ENCODE measurements around the gene ATXN1. TPM values are rescaled to one million over a fixed set of nuclear protein-coding genes. Genes with fewer than 3 reads are reported as not detected.
A peak's percentile ranks its signal among the peaks of the same experiment; 100 is the strongest.

ATXN1 gene
- total and polyA plus RNA-seq, 2 of the 13 experiments (the other 11 are each of a cell fraction or from before 2014, with no cell fraction given): 20.7 to 39.5 TPM

DNA sequence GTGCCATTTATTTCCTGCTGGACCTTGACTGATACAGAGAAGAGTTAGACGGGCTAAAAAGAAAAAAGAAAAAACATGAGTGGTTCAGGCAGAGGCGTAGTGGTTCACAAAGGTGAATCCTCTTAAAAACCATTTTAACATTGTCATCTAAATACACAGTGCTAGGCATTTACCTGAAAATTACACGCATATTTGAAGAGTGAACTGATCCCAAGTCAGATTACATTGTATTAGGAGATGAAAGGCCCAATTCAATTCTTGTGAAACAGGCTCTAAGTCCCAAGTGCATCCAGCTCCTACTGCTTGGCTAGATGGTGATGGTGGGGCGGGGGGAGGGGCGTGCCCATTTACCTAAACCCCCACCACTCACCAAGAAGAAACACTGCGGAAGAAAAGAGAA is 46.7 kb upstream of the ATXN1 start (continued):
- TF ChIP-seq, protein P1, sequence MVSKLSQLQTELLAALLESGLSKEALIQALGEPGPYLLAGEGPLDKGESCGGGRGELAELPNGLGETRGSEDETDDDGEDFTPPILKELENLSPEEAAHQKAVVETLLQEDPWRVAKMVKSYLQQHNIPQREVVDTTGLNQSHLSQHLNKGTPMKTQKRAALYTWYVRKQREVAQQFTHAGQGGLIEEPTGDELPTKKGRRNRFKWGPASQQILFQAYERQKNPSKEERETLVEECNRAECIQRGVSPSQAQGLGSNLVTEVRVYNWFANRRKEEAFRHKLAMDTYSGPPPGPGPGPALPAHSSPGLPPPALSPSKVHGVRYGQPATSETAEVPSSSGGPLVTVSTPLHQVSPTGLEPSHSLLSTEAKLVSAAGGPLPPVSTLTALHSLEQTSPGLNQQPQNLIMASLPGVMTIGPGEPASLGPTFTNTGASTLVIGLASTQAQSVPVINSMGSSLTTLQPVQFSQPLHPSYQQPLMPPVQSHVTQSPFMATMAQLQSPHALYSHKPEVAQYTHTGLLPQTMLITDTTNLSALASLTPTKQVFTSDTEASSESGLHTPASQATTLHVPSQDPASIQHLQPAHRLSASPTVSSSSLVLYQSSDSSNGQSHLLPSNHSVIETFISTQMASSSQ (IDR thresholded peaks at IDR 0.05; ENCODE audit: low read depth): no peak
- TF ChIP-seq, protein P1 (CRISPR knock-in tag; IDR thresholded peaks at IDR 0.05; ENCODE audit: borderline replicate concordance): no peak
- TF ChIP-seq, protein P2, sequence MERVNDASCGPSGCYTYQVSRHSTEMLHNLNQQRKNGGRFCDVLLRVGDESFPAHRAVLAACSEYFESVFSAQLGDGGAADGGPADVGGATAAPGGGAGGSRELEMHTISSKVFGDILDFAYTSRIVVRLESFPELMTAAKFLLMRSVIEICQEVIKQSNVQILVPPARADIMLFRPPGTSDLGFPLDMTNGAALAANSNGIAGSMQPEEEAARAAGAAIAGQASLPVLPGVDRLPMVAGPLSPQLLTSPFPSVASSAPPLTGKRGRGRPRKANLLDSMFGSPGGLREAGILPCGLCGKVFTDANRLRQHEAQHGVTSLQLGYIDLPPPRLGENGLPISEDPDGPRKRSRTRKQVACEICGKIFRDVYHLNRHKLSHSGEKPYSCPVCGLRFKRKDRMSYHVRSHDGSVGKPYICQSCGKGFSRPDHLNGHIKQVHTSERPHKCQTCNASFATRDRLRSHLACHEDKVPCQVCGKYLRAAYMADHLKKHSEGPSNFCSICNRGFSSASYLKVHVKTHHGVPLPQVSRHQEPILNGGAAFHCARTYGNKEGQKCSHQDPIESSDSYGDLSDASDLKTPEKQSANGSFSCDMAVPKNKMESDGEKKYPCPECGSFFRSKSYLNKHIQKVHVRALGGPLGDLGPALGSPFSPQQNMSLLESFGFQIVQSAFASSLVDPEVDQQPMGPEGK (CRISPR knock-in tag; IDR thresholded peaks at IDR 0.05): peak; percentile 78
- TF ChIP-seq, protein P3, sequence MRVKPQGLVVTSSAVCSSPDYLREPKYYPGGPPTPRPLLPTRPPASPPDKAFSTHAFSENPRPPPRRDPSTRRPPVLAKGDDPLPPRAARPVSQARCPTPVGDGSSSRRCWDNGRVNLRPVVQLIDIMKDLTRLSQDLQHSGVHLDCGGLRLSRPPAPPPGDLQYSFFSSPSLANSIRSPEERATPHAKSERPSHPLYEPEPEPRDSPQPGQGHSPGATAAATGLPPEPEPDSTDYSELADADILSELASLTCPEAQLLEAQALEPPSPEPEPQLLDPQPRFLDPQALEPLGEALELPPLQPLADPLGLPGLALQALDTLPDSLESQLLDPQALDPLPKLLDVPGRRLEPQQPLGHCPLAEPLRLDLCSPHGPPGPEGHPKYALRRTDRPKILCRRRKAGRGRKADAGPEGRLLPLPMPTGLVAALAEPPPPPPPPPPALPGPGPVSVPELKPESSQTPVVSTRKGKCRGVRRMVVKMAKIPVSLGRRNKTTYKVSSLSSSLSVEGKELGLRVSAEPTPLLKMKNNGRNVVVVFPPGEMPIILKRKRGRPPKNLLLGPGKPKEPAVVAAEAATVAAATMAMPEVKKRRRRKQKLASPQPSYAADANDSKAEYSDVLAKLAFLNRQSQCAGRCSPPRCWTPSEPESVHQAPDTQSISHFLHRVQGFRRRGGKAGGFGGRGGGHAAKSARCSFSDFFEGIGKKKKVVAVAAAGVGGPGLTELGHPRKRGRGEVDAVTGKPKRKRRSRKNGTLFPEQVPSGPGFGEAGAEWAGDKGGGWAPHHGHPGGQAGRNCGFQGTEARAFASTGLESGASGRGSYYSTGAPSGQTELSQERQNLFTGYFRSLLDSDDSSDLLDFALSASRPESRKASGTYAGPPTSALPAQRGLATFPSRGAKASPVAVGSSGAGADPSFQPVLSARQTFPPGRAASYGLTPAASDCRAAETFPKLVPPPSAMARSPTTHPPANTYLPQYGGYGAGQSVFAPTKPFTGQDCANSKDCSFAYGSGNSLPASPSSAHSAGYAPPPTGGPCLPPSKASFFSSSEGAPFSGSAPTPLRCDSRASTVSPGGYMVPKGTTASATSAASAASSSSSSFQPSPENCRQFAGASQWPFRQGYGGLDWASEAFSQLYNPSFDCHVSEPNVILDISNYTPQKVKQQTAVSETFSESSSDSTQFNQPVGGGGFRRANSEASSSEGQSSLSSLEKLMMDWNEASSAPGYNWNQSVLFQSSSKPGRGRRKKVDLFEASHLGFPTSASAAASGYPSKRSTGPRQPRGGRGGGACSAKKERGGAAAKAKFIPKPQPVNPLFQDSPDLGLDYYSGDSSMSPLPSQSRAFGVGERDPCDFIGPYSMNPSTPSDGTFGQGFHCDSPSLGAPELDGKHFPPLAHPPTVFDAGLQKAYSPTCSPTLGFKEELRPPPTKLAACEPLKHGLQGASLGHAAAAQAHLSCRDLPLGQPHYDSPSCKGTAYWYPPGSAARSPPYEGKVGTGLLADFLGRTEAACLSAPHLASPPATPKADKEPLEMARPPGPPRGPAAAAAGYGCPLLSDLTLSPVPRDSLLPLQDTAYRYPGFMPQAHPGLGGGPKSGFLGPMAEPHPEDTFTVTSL (CRISPR knock-in tag; IDR thresholded peaks at IDR 0.05; ENCODE audit: borderline replicate concordance): no peak
- TF ChIP-seq ZNF570 (CRISPR knock-in tag; IDR thresholded peaks at IDR 0.05; ENCODE audit: borderline replicate concordance): no peak
- no peak for TF ChIP-seq YEATS4 (CRISPR knock-in tag; IDR thresholded peaks at IDR 0.05; ENCODE audit: borderline replicate concordance)
- TF ChIP-seq ZFAT (CRISPR knock-in tag; conservative IDR thresholded peaks at IDR 0.05): no peak
- peak; percentile 79 for TF ChIP-seq ZNF7 (CRISPR knock-in tag; IDR thresholded peaks at IDR 0.05)
- peak; percentile 44 for TF ChIP-seq ASH2L (IDR thresholded peaks at IDR 0.05; ENCODE audit: insufficient read length, low read depth, low read length)
- no peak for TF ChIP-seq MAFG (CRISPR knock-in tag; IDR thresholded peaks at IDR 0.05)
- TF ChIP-seq TMF1 (CRISPR knock-in tag; IDR thresholded peaks at IDR 0.05; ENCODE audit: low read depth): no peak
- peak; percentile 45 for TF ChIP-seq HNF4G (IDR thresholded peaks at IDR 0.05; ENCODE audit: borderline replicate concordance, low read depth, low read length)
- TF ChIP-seq HNF4G (CRISPR knock-in tag; IDR thresholded peaks at IDR 0.05; ENCODE audit: borderline replicate concordance, low read depth): no peak
- TF ChIP-seq THAP11 (CRISPR knock-in tag; IDR thresholded peaks at IDR 0.05): 0 out of 2 replicates have a peak, but pooled peaks have one; percentile 19
- TF ChIP-seq, protein P4, sequence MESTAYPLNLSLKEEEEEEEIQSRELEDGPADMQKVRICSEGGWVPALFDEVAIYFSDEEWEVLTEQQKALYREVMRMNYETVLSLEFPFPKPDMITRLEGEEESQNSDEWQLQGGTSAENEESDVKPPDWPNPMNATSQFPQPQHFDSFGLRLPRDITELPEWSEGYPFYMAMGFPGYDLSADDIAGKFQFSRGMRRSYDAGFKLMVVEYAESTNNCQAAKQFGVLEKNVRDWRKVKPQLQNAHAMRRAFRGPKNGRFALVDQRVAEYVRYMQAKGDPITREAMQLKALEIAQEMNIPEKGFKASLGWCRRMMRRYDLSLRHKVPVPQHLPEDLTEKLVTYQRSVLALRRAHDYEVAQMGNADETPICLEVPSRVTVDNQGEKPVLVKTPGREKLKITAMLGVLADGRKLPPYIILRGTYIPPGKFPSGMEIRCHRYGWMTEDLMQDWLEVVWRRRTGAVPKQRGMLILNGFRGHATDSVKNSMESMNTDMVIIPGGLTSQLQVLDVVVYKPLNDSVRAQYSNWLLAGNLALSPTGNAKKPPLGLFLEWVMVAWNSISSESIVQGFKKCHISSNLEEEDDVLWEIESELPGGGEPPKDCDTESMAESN (CRISPR knock-in tag; conservative IDR thresholded peaks at IDR 0.05): no peak
- 0 out of 2 replicates have a peak, but pooled peaks have one; percentile 23 for TF ChIP-seq MIER3 (CRISPR knock-in tag; IDR thresholded peaks at IDR 0.05; ENCODE audit: borderline replicate concordance)
- TF ChIP-seq ZNF451 (CRISPR knock-in tag; IDR thresholded peaks at IDR 0.05): no peak
